GM21723 (cell line): ENCODE measurements around the gene SH2D2A.

Experiments used
- ATAC-seq: cut with Tn5 transposase; IDR thresholded peaks from one replicate; pipeline ENCODE4 v1.9.1; 2021; ENCODE audit warnings: mild to moderate bottlenecking, moderate library complexity; ENCODE audit not compliant: unreplicated experiment

The SH2D2A gene

DNA sequence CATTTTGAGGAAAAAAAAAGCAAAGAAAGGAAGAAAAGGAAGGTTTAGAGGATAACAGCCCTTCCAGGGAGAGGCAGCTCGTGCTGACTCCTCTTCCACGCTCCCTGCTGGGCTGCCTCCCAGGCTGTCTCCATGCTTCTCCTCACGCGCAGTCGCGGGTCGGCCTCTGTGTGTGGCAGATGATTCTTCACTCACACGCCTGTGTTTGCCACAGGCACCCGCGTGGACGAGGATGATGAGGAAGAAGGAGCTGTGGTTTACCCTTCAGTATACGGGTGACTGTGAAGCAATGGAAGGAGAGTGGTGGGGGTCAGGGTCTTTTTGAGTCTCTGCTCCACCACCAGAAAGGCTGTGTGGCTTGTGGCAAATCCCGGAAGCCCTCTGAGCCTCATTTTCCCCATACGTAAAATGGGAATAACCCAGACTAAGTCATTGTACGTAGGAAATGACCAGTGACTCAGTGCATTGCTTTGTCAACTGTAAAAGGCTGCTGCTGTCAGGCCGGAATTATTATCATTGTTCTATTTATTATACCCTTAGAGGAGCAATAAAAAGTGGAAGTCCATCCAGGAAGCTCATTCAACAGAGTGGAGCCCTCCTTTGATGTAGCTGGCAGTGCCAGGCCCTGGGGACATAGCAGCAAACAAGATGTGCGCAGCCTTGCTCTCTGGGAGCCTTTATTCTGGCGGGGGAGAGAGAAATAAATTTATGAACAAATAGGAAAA lies 11.9 kb upstream of the SH2D2A start:
- no peak for ATAC-seq

DNA sequence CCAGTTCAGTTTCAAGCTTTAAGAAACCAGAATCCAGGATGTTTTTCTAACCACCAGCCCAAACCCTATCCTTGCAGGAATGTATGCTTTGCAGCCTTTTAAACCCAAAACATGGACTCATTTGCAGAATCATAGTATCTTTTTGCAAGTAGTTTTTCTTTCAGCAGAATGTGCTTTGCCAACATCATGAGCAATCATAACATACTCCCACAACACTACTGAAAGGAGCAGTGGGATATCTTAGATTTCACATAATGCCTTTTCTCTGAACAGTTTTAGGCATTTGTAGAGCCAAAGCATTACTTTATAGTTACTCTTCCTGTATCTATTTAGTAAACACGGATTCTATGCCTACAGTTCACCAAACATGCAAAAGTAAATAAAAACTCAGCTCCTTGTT lies 10.0 kb upstream of the SH2D2A start:
- no peak for ATAC-seq

DNA sequence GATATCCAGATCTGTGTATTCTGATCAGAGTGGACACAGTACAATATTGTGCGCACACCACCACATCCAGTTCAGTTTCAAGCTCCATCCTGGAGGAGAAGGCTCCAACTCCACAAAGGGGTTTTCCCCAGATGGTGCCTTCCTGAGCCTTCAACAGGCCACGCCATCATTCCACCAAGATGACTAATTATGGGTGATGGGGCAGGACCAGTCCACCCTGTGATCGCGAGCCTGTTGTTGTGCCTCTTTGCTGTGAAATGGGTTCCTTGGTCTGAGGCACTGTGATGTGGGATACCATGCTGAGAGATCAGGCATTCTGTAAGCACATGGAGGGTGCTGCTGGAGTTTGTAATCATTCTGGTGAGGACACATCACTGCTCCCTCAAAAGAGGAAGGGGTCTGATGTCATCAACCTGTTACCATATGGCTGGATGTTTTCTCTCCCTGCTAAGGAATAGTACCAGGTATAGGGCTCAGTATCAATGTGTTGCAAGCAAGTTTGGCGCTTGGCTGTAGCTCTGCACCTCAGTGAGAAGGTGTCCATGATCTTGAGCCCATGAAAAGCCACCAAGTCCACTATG lies 6.7 kb upstream of the SH2D2A start:
- no peak for ATAC-seq

DNA sequence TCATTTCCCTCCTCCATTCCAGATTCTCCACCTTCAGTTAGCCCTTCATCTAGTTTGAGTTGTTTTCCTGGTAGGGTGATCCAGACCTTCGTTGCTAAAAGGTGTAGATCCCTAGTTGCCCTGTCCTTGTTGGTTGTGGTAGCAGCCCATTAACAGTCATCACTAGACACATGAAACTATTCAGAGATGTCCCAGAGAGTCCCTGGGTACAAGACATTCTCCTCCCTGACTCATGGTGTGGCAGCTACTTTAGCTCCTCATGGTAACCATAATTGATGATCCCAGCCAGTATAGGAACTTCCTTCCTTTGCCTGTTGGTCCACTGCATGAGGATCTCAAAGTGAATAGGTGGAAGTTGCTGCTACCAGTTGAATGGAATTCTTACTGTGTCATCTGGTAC lies 6.0 kb upstream of the SH2D2A start:
- ATAC-seq = no peak

DNA sequence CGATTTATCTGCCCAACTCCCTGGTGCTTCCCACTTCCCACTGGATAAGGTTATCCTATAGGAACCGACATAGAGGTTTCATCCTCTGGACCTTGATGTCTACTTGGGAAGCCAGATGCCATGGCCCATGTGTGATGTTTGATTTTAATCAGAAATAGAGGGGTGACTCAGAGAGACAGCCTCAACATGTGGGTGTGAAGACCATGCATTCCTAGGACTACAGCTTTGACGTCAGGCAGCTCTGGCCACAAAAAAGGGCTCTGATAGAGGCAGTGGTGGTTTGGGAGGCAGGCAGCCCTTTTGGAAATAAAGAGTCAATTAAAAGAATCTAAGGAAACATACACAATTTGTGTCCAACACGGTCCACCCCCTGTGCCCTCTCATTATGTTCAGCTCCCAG lies 5.2 kb upstream of the SH2D2A start:
- no peak for ATAC-seq

DNA sequence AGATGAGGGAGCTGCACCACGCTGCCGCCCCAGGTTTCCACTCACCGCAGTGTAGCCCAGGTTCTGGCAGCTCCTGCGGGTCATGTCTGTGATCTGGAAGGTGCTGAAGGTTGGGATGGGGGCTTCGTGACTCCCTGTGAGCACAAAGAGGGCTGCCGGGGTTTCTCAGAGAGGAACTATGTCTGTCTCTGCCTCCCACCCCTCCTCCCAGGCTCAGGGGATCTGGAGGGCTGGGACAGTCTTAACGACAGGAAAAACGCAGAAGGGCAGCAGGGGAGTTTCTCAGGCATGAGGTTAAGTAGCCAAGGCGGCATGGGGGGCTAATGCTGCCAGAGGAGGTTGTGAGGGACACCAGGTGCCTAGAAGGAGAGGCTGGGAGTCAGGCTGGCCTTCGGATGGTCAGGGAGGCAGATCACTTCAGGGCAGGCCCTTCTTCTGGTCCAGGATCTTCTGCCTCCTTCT lies 656 bp downstream of the SH2D2A start:
- no peak for ATAC-seq

DNA sequence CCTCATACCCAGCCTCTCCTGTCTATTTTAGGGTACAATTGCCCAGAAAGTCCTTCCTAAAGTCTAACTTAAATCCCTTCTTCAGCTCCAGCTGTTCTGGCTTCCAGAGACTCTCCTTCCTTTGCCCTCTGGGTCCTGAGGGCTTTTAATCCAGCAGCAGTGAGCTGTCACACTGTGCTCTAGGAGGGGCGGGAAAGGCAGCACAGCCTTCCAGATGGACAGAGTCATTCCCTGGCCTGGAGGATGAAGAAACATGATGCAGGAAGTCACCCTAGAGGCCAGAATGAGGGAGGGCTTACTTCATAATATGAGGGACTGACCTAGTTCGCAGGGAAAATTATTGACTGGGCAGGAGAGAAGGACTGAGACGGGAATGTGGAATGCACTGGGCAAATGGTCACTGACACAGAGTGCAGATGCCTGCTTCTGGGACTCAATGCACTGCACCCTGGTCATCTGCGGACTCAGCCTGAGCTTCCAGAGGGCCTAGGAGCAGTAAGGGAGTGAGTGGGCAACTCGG lies 1.3 kb downstream of the SH2D2A start:
- ATAC-seq = no peak

DNA sequence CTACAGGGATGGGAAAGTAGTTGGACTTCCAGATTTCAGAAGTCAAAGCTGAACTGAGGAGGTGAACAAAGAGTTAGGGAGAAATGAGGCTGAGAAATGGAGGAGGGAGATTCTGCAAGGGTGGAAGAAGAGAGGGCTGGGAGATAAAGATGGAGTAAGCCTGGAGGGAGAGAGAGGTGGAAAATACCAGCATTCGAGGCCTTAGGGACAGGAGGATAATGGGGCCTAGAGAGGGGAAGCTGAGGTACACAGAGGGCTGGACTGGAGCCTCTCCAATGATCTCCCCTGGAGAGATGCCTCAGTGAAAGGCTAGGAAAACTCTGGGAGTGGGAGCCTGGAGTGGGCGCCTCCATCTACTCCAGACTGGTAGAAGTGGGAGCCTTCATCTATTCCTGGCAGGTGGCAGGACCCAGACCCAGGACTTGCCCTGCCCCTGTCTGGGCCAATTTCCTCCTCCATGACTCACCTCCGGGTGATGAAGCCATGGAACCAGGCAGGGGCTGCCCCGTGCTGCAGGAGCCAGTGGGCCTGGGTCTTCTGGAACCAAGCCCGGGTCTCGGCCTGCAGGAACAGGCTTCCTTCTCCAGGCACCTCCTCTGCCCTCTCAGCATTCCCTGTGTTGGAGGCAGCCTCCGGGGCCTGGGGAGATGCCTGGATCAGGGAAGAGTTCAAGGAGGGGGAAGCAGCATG lies 1.9 kb downstream of the SH2D2A start:
- ATAC-seq = no peak

DNA sequence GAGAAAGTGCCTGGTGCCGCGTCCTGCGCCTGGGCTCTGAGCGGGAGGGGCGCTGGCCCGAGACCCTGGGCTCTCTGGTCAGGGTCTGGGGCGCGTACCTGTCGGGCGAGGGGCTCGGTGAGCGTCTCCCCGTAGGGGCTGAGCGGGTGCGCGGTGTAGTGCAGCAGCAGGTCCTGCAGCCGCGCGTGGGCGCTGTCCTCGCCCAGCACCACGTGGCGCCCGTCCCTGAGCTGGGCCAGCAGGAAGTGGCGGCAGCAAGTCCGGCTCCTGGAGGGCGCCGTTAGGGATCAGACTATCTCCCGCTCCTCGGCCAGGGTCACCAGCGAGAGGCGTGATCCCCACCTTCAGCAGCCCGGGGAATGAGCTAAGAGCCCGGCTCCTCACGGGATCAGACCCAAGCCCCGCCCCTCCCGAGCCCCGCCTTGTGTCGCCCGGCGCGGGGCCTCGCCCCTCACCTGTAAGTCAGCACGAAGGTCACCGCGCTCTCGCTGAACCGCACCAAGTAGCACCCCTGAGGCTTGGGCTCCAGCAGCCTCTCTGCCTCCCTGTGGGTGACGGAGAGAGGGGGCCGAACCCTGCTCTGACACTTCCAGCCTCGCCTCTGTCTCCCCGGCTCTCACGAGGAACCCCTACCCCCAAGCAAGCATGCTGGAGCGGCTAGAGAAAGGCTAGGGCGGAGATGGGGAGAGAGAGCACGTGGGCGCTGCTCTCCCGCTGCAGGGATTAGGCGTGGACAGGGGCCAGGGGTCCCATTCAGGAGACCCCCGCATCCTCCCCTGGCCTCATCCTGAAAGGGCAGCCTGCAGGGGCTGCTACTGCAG lies 2.7 kb downstream of the SH2D2A start:
- ATAC-seq = no peak

DNA sequence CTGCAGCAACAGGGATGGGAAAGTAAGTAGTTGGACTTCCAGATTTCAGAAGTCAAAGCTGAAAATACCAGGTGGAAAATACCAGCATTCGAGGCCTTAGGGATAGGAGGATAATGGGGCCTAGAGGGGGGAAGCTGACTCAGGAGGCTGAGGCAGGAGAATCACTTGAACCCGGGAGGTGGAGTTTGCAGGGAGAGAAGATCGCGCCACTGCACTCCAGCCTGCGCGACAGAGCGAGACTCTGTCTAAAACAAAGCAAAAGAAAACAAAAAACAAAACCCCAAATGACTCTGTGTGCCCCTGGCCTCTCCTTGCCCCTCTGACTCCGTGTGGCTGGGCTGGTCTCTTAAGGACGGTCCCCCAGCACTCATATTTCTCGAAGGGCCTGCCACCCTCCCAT lies 3.4 kb downstream of the SH2D2A start:
- no peak for ATAC-seq

DNA sequence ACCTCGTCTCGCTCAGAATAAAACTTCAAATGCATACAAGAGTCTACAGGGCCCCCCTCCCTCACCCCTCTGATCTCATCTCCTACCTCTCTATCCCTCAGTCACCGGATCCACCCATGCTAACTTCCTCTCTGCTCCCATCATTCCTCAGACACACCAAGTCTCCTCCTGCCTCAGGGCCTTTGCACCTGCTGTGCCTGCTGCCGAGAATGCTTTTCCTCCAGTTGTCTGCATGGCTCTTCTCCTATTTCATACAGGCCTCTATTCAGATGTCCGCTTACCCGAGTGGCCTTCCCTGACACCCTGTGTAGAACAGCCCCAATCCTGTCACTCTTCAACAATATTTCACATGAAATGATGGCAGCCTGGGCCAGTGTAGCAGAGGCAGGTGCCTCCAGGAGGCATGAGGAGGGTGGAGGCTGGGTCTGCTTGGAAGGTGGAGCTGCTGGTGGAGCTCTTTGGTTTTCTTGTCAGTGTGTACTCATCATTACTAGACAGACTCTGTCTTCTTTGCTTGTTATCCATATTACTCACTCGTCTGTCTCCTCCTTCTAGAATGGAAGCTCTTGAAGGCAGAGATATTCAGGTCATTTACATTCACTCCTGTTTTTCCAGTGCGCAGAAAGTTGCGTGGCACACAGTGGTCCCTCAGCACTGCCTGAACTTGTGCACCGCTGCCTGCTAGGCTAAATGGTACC lies 4.2 kb downstream of the SH2D2A start:
- no peak for ATAC-seq

DNA sequence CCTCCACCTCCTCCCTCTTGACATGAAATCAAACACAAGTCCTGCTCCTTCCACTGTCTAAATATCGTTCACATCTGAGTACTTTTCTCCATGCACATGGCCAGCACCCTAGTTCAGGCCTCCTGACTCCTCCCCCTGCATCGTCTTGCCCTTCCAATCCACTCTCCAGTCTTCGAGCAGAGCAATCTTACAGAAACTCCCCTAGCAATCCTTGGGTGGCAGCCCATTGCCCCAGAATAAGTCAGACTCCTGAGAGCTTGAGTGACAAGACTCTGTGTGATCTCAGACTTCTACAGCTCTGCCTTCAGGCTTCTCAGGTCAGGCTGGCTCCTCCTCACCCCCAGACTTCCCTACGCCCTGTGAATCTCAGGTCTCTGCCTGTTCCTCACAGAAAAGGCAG lies 5.5 kb downstream of the SH2D2A start:
- ATAC-seq = no peak

DNA sequence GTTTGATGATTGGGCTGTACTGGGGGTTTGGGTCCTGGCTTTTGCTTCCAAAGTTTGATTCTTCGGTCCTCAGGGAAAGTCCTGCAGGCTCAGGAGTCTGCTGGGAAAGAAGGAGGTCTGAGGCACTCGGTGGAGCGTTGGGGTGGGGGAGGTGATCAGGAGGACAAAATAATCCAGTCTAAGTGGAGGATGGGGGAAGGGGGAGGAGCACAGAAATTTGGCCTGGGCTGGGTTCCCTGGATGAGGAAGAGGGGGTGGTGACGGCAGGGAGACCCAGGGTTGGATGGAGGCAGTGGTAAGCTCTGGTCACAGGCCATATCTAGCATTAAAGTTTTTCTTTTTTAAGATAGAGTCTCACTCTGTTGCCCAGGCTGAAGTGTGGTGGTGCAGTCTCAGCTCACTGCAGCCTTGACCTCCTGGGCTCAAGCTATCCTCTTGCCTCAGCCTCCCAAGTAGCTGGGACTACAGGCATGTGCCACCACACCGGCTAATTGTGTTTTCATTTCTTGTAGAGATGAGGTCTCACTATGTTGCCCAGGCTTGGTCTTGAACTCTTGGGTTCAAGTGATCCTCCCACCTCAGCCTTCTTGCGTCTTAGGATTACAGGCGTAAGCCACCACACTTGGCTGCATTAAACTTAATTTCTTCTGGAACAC lies 6.8 kb downstream of the SH2D2A start:
- no peak for ATAC-seq

DNA sequence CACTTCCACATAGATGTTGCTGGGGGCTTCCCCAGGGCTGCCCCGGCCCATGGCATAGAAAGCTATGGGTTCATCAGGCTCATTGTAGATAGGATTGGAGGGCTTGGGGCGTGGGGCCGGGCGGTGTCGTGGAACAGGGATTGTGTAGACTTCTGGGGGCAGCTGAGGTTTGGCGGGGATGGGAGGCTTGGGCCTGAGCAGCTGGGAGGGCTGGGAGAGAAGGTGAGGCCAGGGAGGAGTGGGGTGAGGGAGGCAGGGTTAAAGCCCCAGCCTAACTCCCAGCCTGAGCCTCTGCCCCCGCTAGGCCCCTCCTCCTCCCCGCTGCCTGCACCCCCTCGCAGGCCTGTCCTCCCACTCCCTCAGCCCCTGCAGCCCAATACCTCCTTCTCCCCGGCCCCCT lies 7.4 kb downstream of the SH2D2A start:
- ATAC-seq = no peak

DNA sequence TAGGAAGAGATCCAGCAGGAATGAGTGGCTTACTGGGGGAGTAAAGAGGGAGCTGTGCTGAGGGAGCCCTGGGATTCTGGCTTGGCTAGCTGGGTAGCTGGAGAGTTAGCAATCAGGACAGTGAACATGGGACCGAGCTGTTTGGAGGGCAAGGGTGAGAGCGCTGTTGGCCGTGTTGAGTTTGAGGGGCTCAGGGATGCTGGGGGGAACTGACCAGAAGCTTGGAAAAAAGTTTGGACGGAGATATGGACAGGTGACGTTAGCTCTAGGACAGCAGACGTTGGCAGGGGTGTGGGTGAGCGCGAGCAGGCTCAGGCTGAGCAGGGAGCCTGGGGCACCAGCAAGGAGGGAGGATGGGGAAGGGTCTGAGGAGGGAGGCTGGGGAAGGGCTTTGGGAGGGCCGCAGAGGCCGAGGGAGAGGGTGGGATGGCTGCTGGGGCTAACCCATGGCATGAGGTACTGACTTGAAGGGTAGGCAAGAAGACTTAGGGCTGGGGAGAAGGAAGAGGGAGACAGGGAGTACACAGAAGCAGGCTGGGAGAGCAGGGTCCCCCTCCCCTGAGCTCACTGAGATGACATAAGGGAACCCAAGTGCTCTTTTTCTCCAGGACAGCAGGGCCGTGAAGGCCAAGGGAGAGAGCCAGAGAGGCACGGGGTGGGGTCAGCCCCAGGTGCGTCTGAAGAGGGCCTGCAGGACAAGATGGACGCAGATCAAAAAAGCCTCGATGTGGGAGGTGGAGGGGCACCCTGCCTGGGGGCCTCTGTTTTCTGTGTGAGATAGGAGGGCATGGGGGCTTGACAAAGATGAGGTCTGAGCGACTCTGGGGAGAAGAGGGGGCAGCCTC lies 8.2 kb downstream of the SH2D2A start:
- ATAC-seq = no peak

DNA sequence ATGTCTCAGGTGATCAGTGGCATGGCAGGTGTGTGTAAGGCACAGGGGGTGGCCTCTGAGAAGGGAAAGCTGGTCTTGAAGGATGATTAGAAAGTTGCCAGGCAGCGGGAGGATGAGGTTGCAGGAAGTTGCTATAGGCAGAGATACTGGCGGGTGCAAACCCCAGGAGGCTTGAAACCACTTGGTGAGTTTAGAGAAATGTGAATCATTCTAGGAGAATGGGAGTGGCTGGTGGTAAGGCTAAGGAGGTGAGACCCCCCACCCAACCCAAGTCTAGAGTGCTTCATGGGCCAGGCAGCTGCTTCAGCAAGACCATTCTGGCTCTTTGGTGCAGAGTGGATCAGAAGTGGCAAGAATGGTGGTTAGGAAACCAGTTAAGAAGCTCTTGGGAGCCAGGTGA lies 9.0 kb downstream of the SH2D2A start:
- no peak for ATAC-seq

DNA sequence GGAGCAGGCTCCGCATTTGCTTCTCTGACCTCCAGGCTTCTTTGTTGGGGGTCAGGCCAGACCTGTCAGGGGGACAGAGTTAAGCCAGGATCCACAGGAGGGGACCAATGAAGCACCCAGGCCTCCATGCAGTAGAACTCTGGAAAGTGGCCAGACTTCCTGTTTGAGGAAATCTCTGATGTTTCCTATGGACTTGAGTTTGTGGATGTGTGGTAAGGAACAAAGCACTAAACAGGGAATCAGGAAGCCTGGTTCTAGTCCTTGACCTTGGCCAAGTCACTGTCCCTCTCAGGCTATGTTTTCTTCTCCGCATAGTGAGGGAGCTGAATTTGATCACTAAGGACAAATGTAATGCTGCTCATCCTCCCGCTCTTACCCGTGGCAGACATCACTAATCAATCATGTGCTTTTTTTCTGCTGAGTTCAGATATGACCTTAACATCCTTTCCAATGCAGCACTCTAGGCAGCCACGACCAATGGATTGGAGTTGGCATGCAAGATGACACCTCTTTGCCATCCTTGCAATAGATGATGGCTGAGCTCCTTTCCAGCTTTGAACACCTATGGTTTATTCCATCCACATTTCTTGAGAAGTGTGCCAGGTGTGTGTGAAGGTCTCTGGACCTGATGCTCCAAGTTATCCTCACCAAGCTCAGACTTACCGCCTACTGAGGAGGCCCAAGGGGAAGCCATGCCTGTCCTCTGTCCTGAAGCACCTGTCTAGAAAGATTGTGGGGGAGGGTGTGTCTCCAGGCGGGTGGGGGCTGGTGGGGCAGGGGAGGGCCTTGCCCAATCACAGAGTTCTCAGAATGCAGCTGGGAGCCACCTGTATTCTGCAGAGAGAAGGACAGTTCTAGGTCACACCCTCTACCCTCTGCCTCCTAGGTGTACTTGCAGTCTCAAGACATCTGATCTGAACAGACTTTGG lies 9.9 kb downstream of the SH2D2A start:
- no peak for ATAC-seq
